ENCODE measurements around the gene CAPN10.

CAPN10 gene

GRCh38 chr2:240597054-240597418 is 10.5 kb downstream of the CAPN10 start:
- H3K27ac Mint-ChIP-seq: no peak overlapping the region
- no peaks in the 10 kb centered on the region for H3K27me3 Mint-ChIP-seq (ENCODE audit: low read depth)
- no peak overlapping the region for H3K4me3 Mint-ChIP-seq
- peaks cover 1% of the 10 kb centered on the region for H3K36me3 Mint-ChIP-seq (ENCODE audit: low read depth)
- H3K4me1 Mint-ChIP-seq (ENCODE audit: low read depth): no peaks in the 10 kb centered on the region
- H3K9me3 Mint-ChIP-seq: no peaks in the 10 kb centered on the region

- no peaks in the 10 kb centered on the region for H3K27me3 Mint-ChIP-seq (ENCODE audit: low read depth)
- no peak overlapping the region for H3K27ac Mint-ChIP-seq
- no peak overlapping the region for H3K4me3 Mint-ChIP-seq
- H3K36me3 Mint-ChIP-seq (ENCODE audit: low read depth): peaks cover 1% of the 10 kb centered on the region
- H3K9me3 Mint-ChIP-seq: no peaks in the 10 kb centered on the region
- H3K4me1 Mint-ChIP-seq (ENCODE audit: low read depth): no peaks in the 10 kb centered on the region
Measured at GRCh38 chr2:240597419-240598181, 11.1 kb downstream of the CAPN10 start.

GRCh38 chr2:240598311-240598911 is 11.9 kb downstream of the CAPN10 start:
- Mint-ChIP-seq H3K36me3 (ENCODE audit: low read depth) (peaks cover 1% of the 10 kb centered on the region), H3K4me3 (no peak overlapping the region), H3K4me1 (ENCODE audit: low read depth) (no peaks in the 10 kb centered on the region), H3K27ac (no peak overlapping the region), H3K27me3 (ENCODE audit: low read depth) (no peaks in the 10 kb centered on the region), H3K9me3 (no peaks in the 10 kb centered on the region)

GRCh38 chr2:240599141-240599583 is 12.6 kb downstream of the CAPN10 start:
- H3K27me3 Mint-ChIP-seq (ENCODE audit: low read depth): no peaks in the 10 kb centered on the region
- H3K4me1 Mint-ChIP-seq (ENCODE audit: low read depth): no peaks in the 10 kb centered on the region
- H3K4me3 Mint-ChIP-seq: no peak overlapping the region
- no peak overlapping the region for H3K27ac Mint-ChIP-seq
- peaks cover 1% of the 10 kb centered on the region for H3K36me3 Mint-ChIP-seq (ENCODE audit: low read depth)
- H3K9me3 Mint-ChIP-seq: no peaks in the 10 kb centered on the region

GRCh38 chr2:240600451-240600961 is 14.0 kb downstream of the CAPN10 start:
- Mint-ChIP-seq H3K4me1 (ENCODE audit: low read depth) (peaks cover 3% of the 10 kb centered on the region), H3K27ac (no peak overlapping the region), H3K9me3 (no peaks in the 10 kb centered on the region), H3K4me3 (no peak overlapping the region), H3K36me3 (ENCODE audit: low read depth) (peaks cover 1% of the 10 kb centered on the region), H3K27me3 (ENCODE audit: low read depth) (no peaks in the 10 kb centered on the region)

- Mint-ChIP-seq H3K36me3 (ENCODE audit: low read depth) (peaks cover 1% of the 10 kb centered on the region), H3K27ac (no peak overlapping the region), H3K4me1 (ENCODE audit: low read depth) (peaks cover 3% of the 10 kb centered on the region), H3K4me3 (no peak overlapping the region), H3K27me3 (ENCODE audit: low read depth) (no peaks in the 10 kb centered on the region), H3K9me3 (no peaks in the 10 kb centered on the region)
Measured at GRCh38 chr2:240601061-240601830, 14.7 kb downstream of the CAPN10 start.

- Mint-ChIP-seq H3K27me3 (ENCODE audit: low read depth) (no peaks in the 10 kb centered on the region), H3K27ac (no peak overlapping the region), H3K9me3 (no peaks in the 10 kb centered on the region), H3K36me3 (ENCODE audit: low read depth) (peaks cover 1% of the 10 kb centered on the region), H3K4me3 (no peak overlapping the region), H3K4me1 (ENCODE audit: low read depth) (peaks cover 3% of the 10 kb centered on the region)
Measured at GRCh38 chr2:240601831-240602160, 15.3 kb downstream of the CAPN10 start.

GRCh38 chr2:240602266-240603050 is 15.9 kb downstream of the CAPN10 start:
- Mint-ChIP-seq H3K36me3 (ENCODE audit: low read depth) (peaks cover 1% of the 10 kb centered on the region), H3K27ac (no peak overlapping the region), H3K27me3 (ENCODE audit: low read depth) (no peaks in the 10 kb centered on the region), H3K4me3 (no peak overlapping the region), H3K4me1 (ENCODE audit: low read depth) (peaks cover 3% of the 10 kb centered on the region), H3K9me3 (no peaks in the 10 kb centered on the region)

- H3K27me3 Mint-ChIP-seq (ENCODE audit: low read depth): no peaks in the 10 kb centered on the region
Measured at GRCh38 chr2:240603081-240603835, 16.7 kb downstream of the CAPN10 start.

GRCh38 chr2:240603846-240604245 is 17.3 kb downstream of the CAPN10 start:
- peaks cover 6% of the 10 kb centered on the region for H3K4me1 Mint-ChIP-seq (ENCODE audit: low read depth)
- H3K27ac Mint-ChIP-seq: no peak overlapping the region
- peaks cover 1% of the 10 kb centered on the region for H3K36me3 Mint-ChIP-seq (ENCODE audit: low read depth)
- no peaks in the 10 kb centered on the region for H3K27me3 Mint-ChIP-seq (ENCODE audit: low read depth)
- H3K9me3 Mint-ChIP-seq: no peaks in the 10 kb centered on the region
- no peak overlapping the region for H3K4me3 Mint-ChIP-seq

More at GRCh38 chr2:240603081-240603835, 16.7 kb downstream of the CAPN10 start:
- H3K9me3 Mint-ChIP-seq: no peaks in the 10 kb centered on the region
- H3K36me3 Mint-ChIP-seq (ENCODE audit: low read depth): peaks cover 1% of the 10 kb centered on the region
- no peak overlapping the region for H3K27ac Mint-ChIP-seq
- H3K4me1 Mint-ChIP-seq (ENCODE audit: low read depth): peaks cover 6% of the 10 kb centered on the region
- no peak overlapping the region for H3K4me3 Mint-ChIP-seq

GRCh38 chr2:240604291-240604938 is 17.9 kb downstream of the CAPN10 start:
- no peak overlapping the region for H3K27ac Mint-ChIP-seq
- H3K9me3 Mint-ChIP-seq: no peaks in the 10 kb centered on the region
- no peak overlapping the region for H3K4me3 Mint-ChIP-seq
- H3K36me3 Mint-ChIP-seq (ENCODE audit: low read depth): peaks cover 3% of the 10 kb centered on the region
- peaks cover 8% of the 10 kb centered on the region for H3K4me1 Mint-ChIP-seq (ENCODE audit: low read depth)
- no peaks in the 10 kb centered on the region for H3K27me3 Mint-ChIP-seq (ENCODE audit: low read depth)

GRCh38 chr2:240604939-240605716 is 18.6 kb downstream of the CAPN10 start:
- Mint-ChIP-seq H3K9me3 (no peaks in the 10 kb centered on the region), H3K4me1 (ENCODE audit: low read depth) (peaks cover 8% of the 10 kb centered on the region), H3K27ac (no peak overlapping the region), H3K4me3 (no peak overlapping the region), H3K27me3 (ENCODE audit: low read depth) (no peaks in the 10 kb centered on the region), H3K36me3 (ENCODE audit: low read depth) (peaks cover 5% of the 10 kb centered on the region)

Data from T-helper 1 cell treated with Interleukin-12 subunit alpha and Interleukin-12 subunit beta and Interleukin-4 antibody, amounts not matched to agents 30 μg/mL and 1 μg/mL, for 36 hours (primary cell).